Endodermal cell (in vitro differentiated cells): ENCODE results near the gene INAFM1. TPM values are rescaled to one million over a fixed set of nuclear protein-coding genes. Genes with fewer than 3 reads are reported as not detected.

Source experiments
- DNase-seq: peaks from one replicate; pipeline ENCODE4 v3.0.0-alpha.2; 2017
- H3K27ac ChIP-seq: 2 replicates; pipeline ENCODE4 v1.5.1; 2013; ENCODE audit warnings: mild to moderate bottlenecking, low read depth, low read length, moderate library complexity
- H3K27me3 ChIP-seq: 2 replicates; pipeline ENCODE4 v1.6.1; 2013; ENCODE audit warnings: mild to moderate bottlenecking, low read length, moderate library complexity; ENCODE audit not compliant: insufficient read depth, control insufficient read depth, poor library complexity, severe bottlenecking
- H3K36me3 ChIP-seq: 2 replicates; pipeline ENCODE4 v1.7.0; 2013; ENCODE audit warnings: mild to moderate bottlenecking, low read length, moderate library complexity; ENCODE audit not compliant: control insufficient read depth, insufficient read depth
- H3K4me1 ChIP-seq: one replicate; pipeline ENCODE4 v1.7.0; 2013; ENCODE audit warnings: low read length; ENCODE audit not compliant: control insufficient read depth, insufficient read depth
- H3K4me3 ChIP-seq: 2 replicates; pipeline ENCODE4 v1.5.1; 2013; ENCODE audit warnings: mild to moderate bottlenecking, low read length, moderate library complexity
- H3K9ac ChIP-seq: 2 replicates; pipeline ENCODE4 v1.6.1; 2013; ENCODE audit warnings: mild to moderate bottlenecking, low read length, moderate library complexity; ENCODE audit not compliant: poor library complexity, severe bottlenecking; ENCODE audit errors: extremely low read depth
- H3K9me3 ChIP-seq: 2 replicates; pipeline ENCODE4 v1.6.1; 2013; ENCODE audit warnings: mild to moderate bottlenecking, low read length, moderate library complexity; ENCODE audit not compliant: control insufficient read depth
- H3K27ac Mint-ChIP-seq: 2 replicates; pipeline ENCODE4 v1.8.0; 2020; ENCODE audit warnings: mixed read lengths
- H3K27me3 Mint-ChIP-seq: 2 replicates; pipeline ENCODE4 v1.8.0; 2021; ENCODE audit warnings: mild to moderate bottlenecking, mixed read lengths; ENCODE audit not compliant: insufficient read depth
- H3K36me3 Mint-ChIP-seq: 2 replicates; pipeline ENCODE4 v1.8.0; 2020; ENCODE audit warnings: low read depth, mixed read lengths
- H3K4me1 Mint-ChIP-seq: 2 replicates; pipeline ENCODE4 v1.8.0; 2020; ENCODE audit warnings: mixed read lengths
- H3K4me3 Mint-ChIP-seq: 2 replicates; pipeline ENCODE4 v1.8.0; 2020; ENCODE audit warnings: mild to moderate bottlenecking, moderate library complexity, mixed read lengths
- H3K9me3 Mint-ChIP-seq: 2 replicates; pipeline ENCODE4 v1.8.0; 2020; ENCODE audit warnings: mild to moderate bottlenecking, mixed read lengths
- WGBS, 2 experiments: methylation state at CpG; one replicate each; pipeline versions ENCODE4 v1.1.5 to v1.1.7; 2013; ENCODE audit warnings: missing lambda C conversion rate in 2 of 2, mixed read lengths in 1 of 2; ENCODE audit not compliant: insufficient coverage in 1 of 2, insufficient read length in 1 of 2; 5-methylcytosine and 5-hydroxymethylcytosine counted together
- total RNA-seq, 2 donors: library from RNA; stranded (reverse); fragmentation: NEBNext Ultra II Directional in 1 of 2; extraction: Animal tissue kit (Norgen Biotek cat#: 25700) in 1 of 2; gene quantifications; 2 replicates in 1 of 2; 3 replicates in 1 of 2; pipeline ENCODE4 v1.2.1, GENCODE V29; 2021
- TF ChIP-seq, protein P1 (sequence below): fragments of 200-600 bp; sonication (generic); conservative IDR thresholded peaks from 2 replicates; pipeline ENCODE4 v1.5.0; 2021; ENCODE audit warnings: antibody characterized with exemption, mild to moderate bottlenecking

INAFM1 gene
- total RNA-seq, 2 donors from 2014 or later: 8.7 to 11.5 TPM

DNA sequence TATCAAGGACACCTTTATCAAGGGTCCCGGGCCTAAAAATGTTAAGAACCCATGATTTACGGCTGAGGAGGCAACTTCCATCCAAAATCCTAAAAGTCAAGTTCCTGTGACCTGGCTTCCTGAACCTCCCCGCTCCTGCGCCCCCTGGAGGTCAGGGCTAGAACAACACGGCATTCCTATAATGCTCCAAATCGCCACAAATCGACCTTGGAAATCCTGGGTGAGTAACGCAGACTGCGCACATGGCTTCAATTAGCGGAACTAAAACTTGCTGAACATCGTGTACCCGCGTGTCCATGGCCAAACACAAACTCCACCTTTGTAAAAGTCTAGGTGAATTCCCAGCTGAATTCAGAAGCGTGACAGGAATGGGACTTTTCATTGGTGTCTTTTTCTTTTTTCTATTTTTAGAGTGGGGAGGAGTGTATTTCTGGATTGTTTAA is 30.6 kb downstream of the INAFM1 start:
- H3K9me3 ChIP-seq: no peaks in the 10 kb centered on the region
- no peak overlapping the region for H3K4me3 ChIP-seq
- Mint-ChIP-seq H3K4me1 (peaks cover 2% of the 10 kb centered on the region), H3K27me3 (no peaks in the 10 kb centered on the region), H3K27ac (no peak overlapping the region), H3K4me3 (no peak overlapping the region), H3K9me3 (no peaks in the 10 kb centered on the region), H3K36me3 (no peaks in the 10 kb centered on the region)
- H3K27me3 ChIP-seq: no peaks in the 10 kb centered on the region
- H3K4me1 ChIP-seq: no peaks in the 10 kb centered on the region
- peak; percentile 93 for DNase-seq
- H3K27ac ChIP-seq: no peak overlapping the region
- TF ChIP-seq, protein P1, sequence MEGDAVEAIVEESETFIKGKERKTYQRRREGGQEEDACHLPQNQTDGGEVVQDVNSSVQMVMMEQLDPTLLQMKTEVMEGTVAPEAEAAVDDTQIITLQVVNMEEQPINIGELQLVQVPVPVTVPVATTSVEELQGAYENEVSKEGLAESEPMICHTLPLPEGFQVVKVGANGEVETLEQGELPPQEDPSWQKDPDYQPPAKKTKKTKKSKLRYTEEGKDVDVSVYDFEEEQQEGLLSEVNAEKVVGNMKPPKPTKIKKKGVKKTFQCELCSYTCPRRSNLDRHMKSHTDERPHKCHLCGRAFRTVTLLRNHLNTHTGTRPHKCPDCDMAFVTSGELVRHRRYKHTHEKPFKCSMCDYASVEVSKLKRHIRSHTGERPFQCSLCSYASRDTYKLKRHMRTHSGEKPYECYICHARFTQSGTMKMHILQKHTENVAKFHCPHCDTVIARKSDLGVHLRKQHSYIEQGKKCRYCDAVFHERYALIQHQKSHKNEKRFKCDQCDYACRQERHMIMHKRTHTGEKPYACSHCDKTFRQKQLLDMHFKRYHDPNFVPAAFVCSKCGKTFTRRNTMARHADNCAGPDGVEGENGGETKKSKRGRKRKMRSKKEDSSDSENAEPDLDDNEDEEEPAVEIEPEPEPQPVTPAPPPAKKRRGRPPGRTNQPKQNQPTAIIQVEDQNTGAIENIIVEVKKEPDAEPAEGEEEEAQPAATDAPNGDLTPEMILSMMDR: peak; percentile 98
- 20 to 29% methylated on average over 13 to 14 of the region's 14 CpGs for WGBS, 2 experiments
- H3K9ac ChIP-seq: no peak overlapping the region
- no peaks in the 10 kb centered on the region for H3K36me3 ChIP-seq

DNA sequence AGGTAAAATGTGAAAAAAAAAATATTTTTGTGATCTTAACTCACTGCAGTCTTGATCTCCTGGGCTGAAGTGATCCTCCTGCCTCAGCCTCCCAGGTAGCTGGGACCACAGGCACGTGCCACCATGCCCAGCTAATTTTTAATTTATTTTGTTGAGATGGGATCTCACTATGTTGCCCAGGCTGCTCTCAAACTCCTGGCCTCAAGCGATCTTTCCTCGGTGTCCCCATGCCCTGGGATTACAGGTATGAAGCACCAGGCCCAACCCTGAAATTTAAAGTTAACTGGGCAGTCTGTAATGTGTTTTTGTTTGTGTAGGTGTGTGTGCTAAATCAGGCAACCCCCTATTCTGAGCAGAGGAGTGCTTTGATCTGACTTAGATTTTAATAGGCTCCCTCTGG is 31.6 kb downstream of the INAFM1 start:
- TF ChIP-seq, protein P1: no peak
- Mint-ChIP-seq H3K36me3 (no peaks in the 10 kb centered on the region), H3K9me3 (no peaks in the 10 kb centered on the region), H3K27me3 (no peaks in the 10 kb centered on the region), H3K4me3 (no peak overlapping the region), H3K4me1 (peaks cover 2% of the 10 kb centered on the region), H3K27ac (no peak overlapping the region)
- Histone ChIP-seq H3K27me3 (no peaks in the 10 kb centered on the region), H3K9ac (no peak overlapping the region), H3K9me3 (no peaks in the 10 kb centered on the region), H3K4me3 (no peak overlapping the region), H3K27ac (no peak overlapping the region), H3K4me1 (no peaks in the 10 kb centered on the region), H3K36me3 (no peaks in the 10 kb centered on the region)
- no peak for DNase-seq
- WGBS, 2 experiments: 95 to 100% methylated on average over 2 to 3 of the region's 3 CpGs

DNA sequence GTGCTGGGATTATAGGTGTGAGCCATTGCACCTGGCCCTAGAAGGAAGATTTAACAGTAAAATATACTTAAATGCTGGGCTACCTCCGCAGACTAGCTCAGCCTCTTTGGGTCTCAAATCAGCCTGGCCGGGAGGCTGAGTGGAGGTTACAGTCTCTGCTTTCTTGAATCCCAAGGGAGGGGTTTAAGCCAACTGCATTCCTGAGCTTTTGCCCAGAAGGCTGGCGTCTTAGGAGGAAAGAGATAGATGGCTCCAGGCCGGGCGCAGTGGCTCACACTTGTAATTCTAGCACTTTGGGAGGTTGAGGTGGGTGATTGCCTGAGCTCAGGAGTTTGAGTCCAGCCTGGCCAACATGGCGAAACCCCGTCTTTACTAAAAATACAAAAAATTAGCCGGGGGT is 34.4 kb downstream of the INAFM1 start:
- DNase-seq: no peak
- Histone ChIP-seq H3K27me3 (no peaks in the 10 kb centered on the region), H3K27ac (no peak overlapping the region), H3K9ac (no peak overlapping the region), H3K4me1 (no peaks in the 10 kb centered on the region), H3K4me3 (no peak overlapping the region), H3K36me3 (no peaks in the 10 kb centered on the region), H3K9me3 (no peaks in the 10 kb centered on the region)
- Mint-ChIP-seq H3K9me3 (peaks cover 3% of the 10 kb centered on the region), H3K4me1 (peaks cover 2% of the 10 kb centered on the region), H3K27ac (no peak overlapping the region), H3K27me3 (no peaks in the 10 kb centered on the region), H3K4me3 (no peak overlapping the region), H3K36me3 (no peaks in the 10 kb centered on the region)
- TF ChIP-seq, protein P1: no peak
- 93 to 94% methylated on average over 8 of the region's 8 CpGs for WGBS, 2 experiments
